Hepatic stellate cell (primary cell): Measurements from ENCODE around the gene CHST13.
"Not testable (repeated sequence)": the region's sequence is repeated elsewhere in the genome, so short reads cannot be mapped to it uniquely, and the experiment has no call there.

Experiments used
- DNase-seq: peaks from one replicate; pipeline ENCODE4 v3.0.0; 2011; ENCODE audit warnings: low spot score

The CHST13 gene

GRCh38 chr3:126554560-126555525, 30.9 kb downstream of the CHST13 start:
- no peak for DNase-seq

GRCh38 chr3:126555795-126556636, 32.1 kb downstream of the CHST13 start:
- no peak for DNase-seq

- no peak for DNase-seq
These were observed 32.9 kb downstream of the CHST13 start for GRCh38 chr3:126556637-126557414.

GRCh38 chr3:126557415-126557745, 33.4 kb downstream of the CHST13 start:
- no peak for DNase-seq

- DNase-seq, result no peak
These were observed 33.8 kb downstream of the CHST13 start for GRCh38 chr3:126557761-126558160.

GRCh38 chr3:126558336-126559071, 34.5 kb downstream of the CHST13 start, which contains the start of gene C3orf22:
TSS of gene C3orf22 (minus strand) at chr3:126558932. CDS start at chr3:126553390, 5,542 bp downstream.
- no peak for DNase-seq

- no peak for DNase-seq
These were observed 38.9 kb downstream of the CHST13 start for GRCh38 chr3:126562737-126563276.

- no peak for DNase-seq
These were observed 43.9 kb downstream of the CHST13 start for GRCh38 chr3:126567696-126568438.

GRCh38 chr3:126568776-126569342, 44.9 kb downstream of the CHST13 start:
- no peak for DNase-seq

- no peak for DNase-seq
These were observed 45.5 kb downstream of the CHST13 start for GRCh38 chr3:126569390-126569975.

GRCh38 chr3:126570103-126570541, 46.2 kb downstream of the CHST13 start:
- DNase-seq, result no peak

- no peak for DNase-seq
These were observed 47.1 kb downstream of the CHST13 start for GRCh38 chr3:126571078-126571477.

- no peak for DNase-seq
These were observed 49.6 kb downstream of the CHST13 start for GRCh38 chr3:126573492-126574117.

- no peak for DNase-seq
These were observed 53.3 kb downstream of the CHST13 start for GRCh38 chr3:126577261-126577660.

- DNase-seq, result no peak
These were observed 54.7 kb downstream of the CHST13 start for GRCh38 chr3:126578702-126579101.

- no peak for DNase-seq
These were observed 56.8 kb downstream of the CHST13 start for GRCh38 chr3:126580746-126581145.

GRCh38 chr3:126581569-126581968, 57.6 kb downstream of the CHST13 start:
- no peak for DNase-seq

- no peak for DNase-seq
These were observed 58.4 kb downstream of the CHST13 start for GRCh38 chr3:126582311-126582710.

- DNase-seq, result not testable (repeated sequence)
These were observed 67.6 kb downstream of the CHST13 start for GRCh38 chr3:126591515-126591914.
